ENCODE measurements around the gene SRCAP.

The SRCAP gene

DNA sequence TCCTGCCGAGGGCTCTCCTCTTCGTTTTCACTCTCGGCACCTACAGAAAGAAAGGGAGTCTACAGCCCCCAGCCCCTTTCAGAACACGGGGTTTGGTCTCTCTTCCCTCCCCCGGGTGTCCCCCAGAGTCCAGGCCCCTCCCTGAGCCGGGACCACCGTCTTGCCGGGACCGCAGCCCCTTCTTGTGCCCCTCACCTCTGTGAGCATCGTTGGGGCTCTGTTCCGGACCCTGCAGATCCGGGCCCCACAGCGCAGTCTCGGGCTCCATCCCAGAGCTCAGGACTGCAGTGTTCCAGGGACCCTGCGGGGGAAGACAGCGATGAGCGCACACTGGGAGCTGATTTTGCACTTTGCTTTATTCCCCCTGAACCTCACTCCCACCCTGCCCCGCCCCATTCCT lies 85.2 kb downstream of the SRCAP start:
- TF ChIP-seq, protein P1, sequence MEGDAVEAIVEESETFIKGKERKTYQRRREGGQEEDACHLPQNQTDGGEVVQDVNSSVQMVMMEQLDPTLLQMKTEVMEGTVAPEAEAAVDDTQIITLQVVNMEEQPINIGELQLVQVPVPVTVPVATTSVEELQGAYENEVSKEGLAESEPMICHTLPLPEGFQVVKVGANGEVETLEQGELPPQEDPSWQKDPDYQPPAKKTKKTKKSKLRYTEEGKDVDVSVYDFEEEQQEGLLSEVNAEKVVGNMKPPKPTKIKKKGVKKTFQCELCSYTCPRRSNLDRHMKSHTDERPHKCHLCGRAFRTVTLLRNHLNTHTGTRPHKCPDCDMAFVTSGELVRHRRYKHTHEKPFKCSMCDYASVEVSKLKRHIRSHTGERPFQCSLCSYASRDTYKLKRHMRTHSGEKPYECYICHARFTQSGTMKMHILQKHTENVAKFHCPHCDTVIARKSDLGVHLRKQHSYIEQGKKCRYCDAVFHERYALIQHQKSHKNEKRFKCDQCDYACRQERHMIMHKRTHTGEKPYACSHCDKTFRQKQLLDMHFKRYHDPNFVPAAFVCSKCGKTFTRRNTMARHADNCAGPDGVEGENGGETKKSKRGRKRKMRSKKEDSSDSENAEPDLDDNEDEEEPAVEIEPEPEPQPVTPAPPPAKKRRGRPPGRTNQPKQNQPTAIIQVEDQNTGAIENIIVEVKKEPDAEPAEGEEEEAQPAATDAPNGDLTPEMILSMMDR (IDR thresholded peaks at IDR 0.05; ENCODE audit: borderline replicate concordance, insufficient read depth, low read depth, low read length), result no peak
- H3K4me3 ChIP-seq (ENCODE audit: low read depth, low read length), result no peak overlapping the region

DNA sequence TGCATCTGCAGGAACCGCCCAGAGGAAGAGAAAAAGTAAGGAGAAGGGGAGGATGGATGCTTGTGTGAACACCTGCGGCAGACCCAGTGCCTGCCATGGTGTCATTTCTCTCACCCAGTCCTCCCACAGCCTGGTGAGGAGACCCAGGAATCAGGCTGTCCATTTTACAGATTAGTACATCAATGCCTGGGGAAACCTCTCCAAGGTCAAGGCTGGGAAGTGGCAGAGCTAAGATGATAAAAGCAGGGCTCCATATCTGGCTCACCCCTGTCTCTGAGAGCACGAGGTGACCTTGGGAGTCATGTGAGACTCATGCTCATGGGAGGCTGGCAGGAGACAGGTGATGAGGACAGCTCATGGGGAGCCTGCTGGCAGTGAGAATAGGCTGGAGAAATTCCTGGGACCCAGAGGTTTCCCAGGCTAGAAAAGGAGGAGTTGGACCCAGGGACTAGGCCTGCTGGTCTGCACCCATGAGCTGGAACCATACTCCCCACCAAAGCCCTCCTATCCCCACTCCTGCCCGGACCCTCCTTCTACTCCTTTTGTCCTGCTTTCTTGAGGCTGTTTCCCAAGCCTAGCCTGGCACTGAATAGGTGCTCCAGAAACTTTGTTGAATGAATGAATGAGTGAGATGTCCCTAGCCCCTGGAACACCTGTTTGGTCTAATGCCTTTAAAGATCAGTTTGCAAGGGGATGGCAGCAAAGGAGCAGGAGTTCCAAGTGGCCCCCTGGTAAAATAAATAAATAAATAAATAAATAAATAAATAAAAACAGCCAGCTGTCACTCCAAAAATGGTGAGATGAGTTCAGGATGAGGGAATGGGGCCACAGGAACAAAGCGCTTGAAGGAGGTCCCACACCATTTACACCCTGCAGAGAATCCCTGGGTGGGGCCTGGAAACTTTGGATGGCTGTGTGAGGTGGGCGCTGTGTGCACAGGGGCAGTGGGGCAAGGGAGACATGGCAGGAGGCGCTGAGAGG lies 86.4 kb downstream of the SRCAP start:
- TF ChIP-seq, protein P1 (IDR thresholded peaks at IDR 0.05; ENCODE audit: borderline replicate concordance, insufficient read depth, low read depth, low read length), result no peak
- no peak overlapping the region for H3K4me3 ChIP-seq (ENCODE audit: low read depth, low read length)

DNA sequence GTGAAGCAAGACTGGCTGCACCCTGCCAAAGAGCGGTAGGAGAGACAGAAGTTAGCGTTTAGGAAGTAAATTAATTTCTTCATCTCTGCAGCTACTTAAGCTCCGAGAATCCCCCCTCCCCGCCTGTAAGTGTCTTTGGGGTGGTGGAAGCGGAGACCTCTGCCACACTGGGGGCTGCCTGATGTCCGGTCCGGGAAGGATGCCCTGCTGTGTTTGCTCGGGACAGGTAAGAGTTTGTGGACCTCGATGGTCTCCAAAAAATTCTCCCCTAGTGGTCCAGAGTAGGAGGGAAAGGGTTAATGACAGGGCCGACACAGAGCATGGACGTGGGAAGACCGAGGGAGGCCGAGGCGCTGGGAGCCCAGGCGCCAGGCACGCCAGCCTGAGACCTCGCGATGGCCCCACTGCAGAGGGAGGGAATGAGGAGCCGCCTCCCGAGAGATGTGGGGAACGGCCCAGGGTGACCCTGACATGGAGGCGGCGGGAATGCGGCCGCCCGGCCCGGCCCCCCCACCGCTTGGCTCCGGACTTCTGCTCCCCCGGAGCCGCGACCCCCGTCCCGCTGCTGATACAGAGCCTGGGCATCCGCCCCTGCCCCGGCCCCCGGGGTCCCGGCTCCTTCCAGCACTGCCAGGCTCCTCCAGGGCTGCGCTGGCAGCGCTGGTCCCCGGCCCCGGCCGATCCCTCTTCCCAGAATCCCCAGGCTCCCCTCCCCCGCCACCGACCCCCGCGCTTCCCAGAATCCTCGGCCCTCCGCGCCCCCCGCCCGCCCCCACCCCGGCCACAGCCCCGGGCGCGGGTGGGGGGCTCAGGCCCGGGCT lies 87.4 kb downstream of the SRCAP start:
- TF ChIP-seq, protein P1 (IDR thresholded peaks at IDR 0.05; ENCODE audit: borderline replicate concordance, insufficient read depth, low read depth, low read length), result no peak
- no peak overlapping the region for H3K4me3 ChIP-seq (ENCODE audit: low read depth, low read length)

DNA sequence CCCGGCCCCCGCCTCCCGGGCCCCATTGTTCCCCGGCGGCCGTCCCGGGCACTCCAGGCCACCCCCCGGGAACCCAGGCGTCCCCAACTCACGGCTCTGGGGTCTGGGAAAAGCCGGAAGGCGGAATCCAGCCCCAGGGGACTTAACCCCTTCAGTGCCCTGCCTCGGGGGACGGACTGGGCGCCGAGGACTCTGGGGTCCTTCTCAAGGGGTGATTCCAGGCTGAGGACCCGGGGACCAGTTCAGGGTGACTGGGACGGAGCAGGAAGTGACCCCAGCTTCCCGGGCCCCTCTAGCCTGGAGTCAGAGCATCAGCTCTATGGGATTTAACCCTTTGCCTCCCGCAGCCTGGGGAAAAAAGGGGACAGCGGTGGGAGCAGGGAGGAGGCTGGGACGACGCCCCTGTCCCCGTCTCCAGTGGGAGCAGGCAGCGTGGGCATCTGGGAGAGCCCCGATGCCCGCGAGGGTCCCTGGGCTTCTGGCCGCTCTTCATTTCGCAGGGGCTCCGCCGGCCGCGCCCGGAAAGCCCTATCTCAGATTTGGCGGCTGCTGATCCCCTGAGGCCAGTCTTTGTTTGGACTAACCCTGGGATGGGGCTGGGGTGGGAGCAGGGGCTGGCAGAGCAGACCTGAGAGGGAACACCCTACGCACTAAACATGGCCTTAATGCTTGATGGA lies 88.1 kb downstream of the SRCAP start, which contains the start of gene ZNF629:
ZNF629 (minus strand) TSS at position 270 of the 677 bp plus-strand sequence. CDS start 2,723 bp downstream, outside the sequence.
- H3K4me3 ChIP-seq (ENCODE audit: low read depth, low read length), result no peak within 1 kb of the TSS

DNA sequence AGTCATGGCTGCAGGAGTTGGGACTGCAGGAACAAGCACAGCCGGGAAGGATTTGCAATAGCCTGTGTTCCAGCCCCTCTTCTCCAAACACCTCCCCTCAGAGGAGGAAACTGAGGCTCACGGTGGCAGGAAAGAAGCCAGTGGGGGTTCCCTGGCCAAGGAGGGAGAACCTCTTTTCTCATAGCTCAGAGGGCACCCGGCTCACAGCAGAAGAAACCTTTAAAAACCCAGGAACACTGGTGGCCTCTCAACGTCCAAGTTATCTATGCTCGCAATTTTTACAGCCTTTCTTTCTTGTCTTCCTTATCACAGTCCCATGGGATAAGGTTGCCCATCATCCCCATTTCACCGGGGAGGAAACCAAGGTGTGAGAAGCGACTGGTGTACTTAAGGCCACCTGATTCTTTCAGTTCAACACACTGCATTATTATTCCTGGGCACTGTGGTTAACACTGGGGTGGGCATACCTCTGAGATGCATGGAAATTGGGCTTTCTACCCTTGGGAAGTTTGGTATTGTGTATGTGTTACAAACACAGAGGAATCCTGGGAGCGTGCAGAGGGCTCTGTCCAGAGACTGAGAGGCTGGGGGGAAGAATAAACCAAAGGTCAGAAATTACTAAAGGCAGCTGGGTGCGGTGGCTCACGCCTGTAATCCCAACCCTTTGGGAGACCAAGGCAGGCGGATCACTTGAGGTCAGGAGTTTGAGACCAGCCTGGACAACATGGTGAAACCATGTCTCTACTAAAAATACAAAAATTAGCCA lies 88.8 kb downstream of the SRCAP start:
- TF ChIP-seq, protein P1 (IDR thresholded peaks at IDR 0.05; ENCODE audit: borderline replicate concordance, insufficient read depth, low read depth, low read length), result no peak
- no peak overlapping the region for H3K4me3 ChIP-seq (ENCODE audit: low read depth, low read length)

More for the DNA sequence above, 88.1 kb downstream of the SRCAP start, which contains the start of gene ZNF629:
- TF ChIP-seq, protein P1 (IDR thresholded peaks at IDR 0.05; ENCODE audit: borderline replicate concordance, insufficient read depth, low read depth, low read length), result no peak
